Fibroblast of skin of right quadriceps (primary cell): ENCODE results near the gene RIMS1.
A peak's percentile ranks its signal among the peaks of the same experiment; 100 is the strongest.

ENCODE experiments used
- DNase-seq: peaks from one replicate; pipeline ENCODE4 v3.0.0-alpha.2; 2013

The RIMS1 gene

GRCh38 chr6:72130327-72130726 lies 244.0 kb downstream of the RIMS1 start:
- no peak for DNase-seq

- no peak for DNase-seq
Measured at GRCh38 chr6:72132427-72132826, 246.1 kb downstream of the RIMS1 start.

DNA sequence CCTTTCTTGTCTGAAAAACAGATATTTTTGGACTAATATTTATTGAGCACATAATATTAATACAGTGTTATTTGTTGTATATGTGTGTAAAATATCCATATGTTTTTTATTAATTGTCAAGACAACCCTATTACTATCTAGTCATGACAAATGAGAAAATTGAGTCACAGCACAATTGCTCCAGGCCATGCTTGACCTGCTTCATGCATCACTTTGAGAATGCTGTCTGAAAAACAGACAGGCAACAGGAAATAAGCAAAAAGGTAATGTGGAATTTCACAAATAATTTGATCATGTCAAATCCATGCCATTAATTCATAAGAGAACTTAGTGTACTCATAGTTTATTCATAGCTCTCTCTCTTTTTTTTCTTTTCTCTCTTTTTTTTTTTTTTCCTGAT lies 246.5 kb downstream of the RIMS1 start:
- no peak for DNase-seq

- no peak for DNase-seq
Measured at GRCh38 chr6:72133324-72133723, 247.0 kb downstream of the RIMS1 start.

GRCh38 chr6:72140795-72141194 lies 254.4 kb downstream of the RIMS1 start:
- no peak for DNase-seq

- DNase-seq: no peak
Measured at GRCh38 chr6:72149715-72150114, 263.4 kb downstream of the RIMS1 start.

DNA sequence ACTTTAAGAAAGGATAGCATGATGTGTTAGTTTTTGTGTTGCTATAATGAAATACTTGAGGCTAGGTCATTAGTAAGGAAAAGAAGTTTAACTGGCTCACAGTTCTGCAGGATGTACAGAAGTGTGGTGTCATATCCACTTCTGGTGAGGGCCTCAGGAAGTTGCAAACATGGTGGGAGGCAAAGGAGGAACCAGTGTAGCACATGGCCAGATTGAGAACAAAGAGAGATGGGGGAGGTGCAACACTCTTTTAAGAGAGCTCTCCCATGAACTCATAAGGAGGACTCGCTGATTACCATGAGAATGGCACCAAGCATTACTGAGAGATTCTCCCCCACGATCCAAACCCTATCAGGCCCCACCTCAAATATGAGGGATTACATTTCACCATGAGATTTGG lies 265.4 kb downstream of the RIMS1 start:
- no peak for DNase-seq

GRCh38 chr6:72175916-72176315 lies 289.6 kb downstream of the RIMS1 start:
- DNase-seq: peak; percentile 46

DNA sequence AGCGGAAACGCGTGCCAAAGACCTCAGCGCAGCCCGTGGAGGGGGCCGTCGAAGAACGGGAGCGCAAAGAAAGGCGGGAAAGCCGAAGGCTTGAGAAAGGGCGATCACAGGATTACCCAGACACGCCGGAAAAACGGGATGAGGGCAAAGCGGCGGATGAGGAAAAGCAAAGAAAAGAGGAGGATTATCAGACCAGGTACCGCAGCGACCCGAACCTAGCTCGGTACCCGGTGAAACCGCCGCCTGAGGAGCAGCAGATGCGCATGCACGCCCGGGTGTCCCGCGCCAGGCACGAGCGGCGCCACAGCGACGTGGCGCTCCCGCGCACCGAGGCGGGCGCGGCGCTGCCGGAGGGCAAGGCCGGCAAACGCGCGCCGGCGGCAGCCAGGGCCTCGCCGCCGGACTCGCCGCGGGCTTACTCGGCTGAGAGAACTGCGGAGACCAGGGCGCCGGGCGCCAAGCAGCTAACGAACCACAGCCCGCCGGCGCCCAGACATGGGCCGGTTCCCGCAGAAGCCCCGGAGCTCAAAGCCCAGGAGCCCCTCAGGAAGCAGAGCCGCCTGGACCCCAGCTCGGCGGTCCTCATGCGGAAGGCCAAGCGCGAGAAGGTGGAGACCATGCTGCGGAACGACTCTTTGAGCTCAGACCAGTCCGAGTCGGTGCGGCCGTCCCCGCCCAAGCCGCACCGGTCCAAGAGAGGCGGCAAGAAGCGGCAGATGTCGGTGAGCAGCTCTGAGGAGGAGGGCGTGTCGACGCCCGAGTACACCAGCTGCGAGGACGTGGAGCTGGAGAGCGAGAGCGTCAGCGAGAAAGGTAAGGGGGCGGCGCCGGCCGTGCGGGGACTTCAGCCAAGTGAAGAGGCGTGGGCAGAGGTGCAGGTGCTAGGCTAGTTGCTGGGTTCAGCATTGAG lies 296.2 kb downstream of the RIMS1 start:
- DNase-seq: peak; percentile 19

- DNase-seq: no peak
Measured at GRCh38 chr6:72203983-72204382, 317.6 kb downstream of the RIMS1 start.

DNA sequence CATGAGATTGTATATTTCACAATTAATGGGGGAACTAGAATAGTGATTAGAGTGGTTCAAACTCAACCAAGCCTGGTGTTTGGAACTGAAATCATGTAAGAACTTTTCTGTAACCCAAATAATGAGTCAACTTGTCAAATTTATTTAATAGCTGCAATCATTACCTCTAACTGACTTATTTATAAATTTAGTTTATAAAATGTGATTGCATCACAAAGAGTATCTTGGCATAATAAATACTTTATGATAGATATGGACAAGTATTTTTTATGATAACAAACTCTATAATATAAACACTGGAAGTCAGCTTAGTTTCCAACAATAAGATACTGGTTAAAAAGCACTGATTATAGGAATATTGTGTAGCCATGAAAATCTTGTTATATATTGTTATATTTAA lies 319.1 kb downstream of the RIMS1 start:
- no peak for DNase-seq

- no peak for DNase-seq
Measured at GRCh38 chr6:72206606-72207005, 320.3 kb downstream of the RIMS1 start.

GRCh38 chr6:72212686-72213085 lies 326.3 kb downstream of the RIMS1 start:
- DNase-seq: no peak

GRCh38 chr6:72213654-72214053 lies 327.3 kb downstream of the RIMS1 start:
- DNase-seq: no peak

DNA sequence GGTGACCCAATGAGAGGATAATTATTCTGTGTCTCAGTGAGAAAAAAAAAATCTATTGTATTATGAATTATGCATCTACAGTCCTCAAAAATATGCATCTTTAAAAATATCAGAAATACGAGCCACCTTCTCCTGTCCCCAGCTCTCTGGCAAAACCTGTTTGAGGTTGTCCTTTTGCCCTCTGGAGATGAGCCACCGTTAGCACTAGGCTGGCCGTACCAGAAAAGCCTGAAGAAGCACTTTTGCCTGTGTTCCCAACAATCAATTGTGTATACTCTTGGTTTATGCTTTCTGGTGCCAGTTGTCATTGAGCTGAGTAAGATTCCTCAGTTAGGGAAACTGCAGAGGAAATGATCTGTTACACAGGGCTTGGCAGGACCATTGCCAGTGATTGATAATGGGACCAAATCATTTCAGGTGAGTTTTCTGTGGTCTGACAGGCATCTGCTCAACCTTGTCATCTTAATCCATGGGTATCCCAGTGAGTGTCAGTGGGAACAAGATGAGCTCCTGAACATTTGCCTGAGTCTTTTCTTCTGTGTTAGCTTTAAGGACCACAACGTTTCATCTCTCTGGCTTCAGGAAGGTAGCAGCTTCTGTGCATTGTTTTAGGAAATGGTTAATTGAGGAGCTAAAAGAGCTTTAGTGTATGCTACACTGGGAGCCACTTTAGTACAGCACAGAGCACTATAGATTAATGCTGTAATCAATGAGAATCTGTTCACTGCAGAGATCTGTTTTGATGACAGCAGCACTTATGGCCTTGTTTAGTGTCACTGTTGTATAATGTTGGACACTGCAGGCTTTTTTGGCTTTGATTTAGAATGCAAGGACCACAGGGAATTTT lies 330.1 kb downstream of the RIMS1 start:
- DNase-seq: no peak

DNA sequence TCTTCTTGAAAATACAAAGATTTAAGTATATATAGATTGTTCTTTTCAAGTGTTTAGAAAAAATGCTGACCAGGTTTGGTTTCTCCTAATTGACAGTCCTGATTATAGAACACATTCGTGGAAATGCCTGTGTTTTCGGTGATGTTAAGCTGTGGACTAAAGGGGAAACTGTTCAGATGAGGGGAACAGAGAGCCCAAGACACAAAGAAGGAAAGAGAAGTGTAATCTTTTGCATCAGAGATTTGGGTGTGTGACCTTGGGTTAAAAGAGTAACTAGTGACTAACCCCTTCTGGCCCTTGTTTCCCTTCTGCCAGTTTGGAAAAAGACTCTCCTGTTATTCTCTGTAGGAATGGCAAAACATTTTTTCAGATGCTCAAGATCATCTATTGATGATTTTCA lies 331.3 kb downstream of the RIMS1 start:
- no peak for DNase-seq

GRCh38 chr6:72218125-72218524 lies 331.8 kb downstream of the RIMS1 start:
- peak; percentile 16 for DNase-seq

GRCh38 chr6:72219536-72219935 lies 333.2 kb downstream of the RIMS1 start:
- DNase-seq: no peak

- DNase-seq: no peak
Measured at GRCh38 chr6:72238021-72238420, 351.7 kb downstream of the RIMS1 start.

GRCh38 chr6:72238900-72239299 lies 352.6 kb downstream of the RIMS1 start:
- peak; percentile 7 for DNase-seq

- peak; percentile 11 for DNase-seq
Measured at GRCh38 chr6:72245565-72245964, 359.2 kb downstream of the RIMS1 start.

GRCh38 chr6:72246926-72247325 lies 360.6 kb downstream of the RIMS1 start:
- DNase-seq: no peak

- peak; percentile 46 for DNase-seq
Measured at GRCh38 chr6:72248621-72249020, 362.3 kb downstream of the RIMS1 start.

DNA sequence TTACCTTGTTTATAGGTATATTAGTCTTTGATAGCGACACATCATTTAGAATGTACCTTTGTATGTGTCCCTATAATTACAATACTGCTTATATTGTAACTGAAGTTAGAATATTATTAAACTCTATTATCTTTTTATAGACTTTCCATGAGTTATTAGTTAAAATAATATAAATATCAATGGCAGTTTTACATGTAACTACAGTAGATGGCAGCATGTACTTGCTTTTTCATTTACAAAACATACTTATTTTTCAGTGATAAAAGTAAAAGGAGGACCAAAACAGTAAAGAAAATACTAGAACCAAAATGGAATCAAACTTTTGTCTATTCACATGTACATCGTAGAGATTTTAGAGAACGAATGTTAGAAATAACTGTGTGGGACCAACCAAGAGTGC lies 364.3 kb downstream of the RIMS1 start:
- peak; percentile 7 for DNase-seq
